HCT116 (cell line): ENCODE measurements around the gene C22orf39. TPM values are rescaled to one million over a fixed set of nuclear protein-coding genes. Genes with fewer than 3 reads are reported as not detected.

Experiments used
- ATAC-seq: fragments of 200-7000 bp; cut with Tn5 transposase; 2 replicates; pipeline ENCODE4 v1.9.1; 2020; ENCODE audit warnings: mild to moderate bottlenecking, moderate library complexity
- BruUV-seq: library from RNA; stranded (reverse); fragments of 400-500 nt; replicated peaks from 2 replicates; lab custom pipeline; 2021; lab: Mats Ljungman, UMichigan
- CTCF ChIA-PET: fragments of 300-600 bp; sonication (Branson Sonifier 250); formaldehyde crosslinking; loops from one replicate; lab custom pipeline; 2021; ENCODE audit warnings: antibody characterized with exemption; lab: Charles Lee
- POLR2A ChIA-PET: fragments of 300-600, 350-600 bp; sonication (Branson Sonifier 250); formaldehyde crosslinking; loops from one replicate; lab custom pipeline; 2021; ENCODE audit warnings: antibody characterized with exemption; lab: Charles Lee
- RAD21 ChIA-PET, 2 experiments: fragments of 300-600 bp; sonication (Branson Sonifier 250); formaldehyde crosslinking; loops; one replicate each; lab custom pipeline; 2023; ENCODE audit warnings: low total read pairs in 2 of 2; ENCODE audit not compliant: uncharacterized antibody in 2 of 2, unreplicated experiment in 2 of 2, low non-redundant PET in 1 of 2; lab: Charles Lee
- DNase-seq: peaks from one replicate; pipeline ENCODE4 v3.0.0-alpha.2; 2010; ENCODE audit warnings: low read depth, low spot score
- H2AFZ ChIP-seq: fragments of 200-600 bp; shearing (Covaris generic), sonication (generic); 2 replicates; pipeline ENCODE4 v1.6.1; 2017; ENCODE audit warnings: low read depth, mixed run types, mixed read lengths, antibody characterized with exemption, low read length; ENCODE audit not compliant: poor library complexity, severe bottlenecking
- H3K27ac ChIP-seq: 2 replicates; pipeline ENCODE4 v1.5.1; 2012; ENCODE audit warnings: low read depth, low read length
- H3K27me3 ChIP-seq: fragments of 200-600 bp; sonication (generic); 2 replicates; pipeline ENCODE4 v1.6.1; 2016; ENCODE audit warnings: mixed run types, low read length, mixed read lengths; ENCODE audit not compliant: insufficient read depth
- H3K36me3 ChIP-seq, 2 experiments: fragments of 200-500 bp in 1 of 2; fragments of 200-600 bp in 1 of 2; sonication (Bioruptor generic) in 1 of 2; sonication (generic) in 1 of 2; 2 replicates each; pipeline versions ENCODE4 v1.5.1 to v1.6.1; 2014 to 2016; ENCODE audit warnings: low read length in 2 of 2, inconsistent platforms in 1 of 2, mixed read lengths in 1 of 2, mixed run types in 1 of 2; ENCODE audit not compliant: insufficient read depth in 2 of 2, control insufficient read depth in 1 of 2
- H3K4me1 ChIP-seq, 2 experiments: fragments of 200-600 bp in 1 of 2; sonication (generic) in 1 of 2; 2 replicates each; pipeline versions ENCODE4 v1.5.1 to v1.6.1; 2012 to 2017; ENCODE audit warnings: low read length in 2 of 2, inconsistent platforms in 1 of 2, mild to moderate bottlenecking in 1 of 2, mixed read lengths in 1 of 2, mixed run types in 1 of 2, moderate library complexity in 1 of 2; ENCODE audit not compliant: insufficient read depth in 2 of 2, control insufficient read depth in 1 of 2
- H3K4me2 ChIP-seq: fragments of 200-600 bp; sonication (generic); 2 replicates; pipeline ENCODE4 v1.6.1; 2017; ENCODE audit warnings: mixed run types, low read length, mixed read lengths
- H3K4me3 ChIP-seq, 2 experiments: fragments of 200-600 bp in 1 of 2; sonication (generic) in 1 of 2; replicated peaks in 1 of 2; 2 replicates each; pipeline ENCODE4 v1.5.1; 2011 to 2016; ENCODE audit warnings: low read length in 2 of 2, control low read depth in 1 of 2, low read depth in 1 of 2, mild to moderate bottlenecking in 1 of 2, mixed read lengths in 1 of 2, mixed run types in 1 of 2
- H3K79me2 ChIP-seq: fragments of 200-600 bp; sonication (generic); 2 replicates; pipeline ENCODE4 v1.6.1; 2017; ENCODE audit warnings: mild to moderate bottlenecking, mixed run types, low read length, moderate library complexity, mixed read lengths; ENCODE audit not compliant: insufficient read depth
- H3K9ac ChIP-seq: fragments of 200-600 bp; sonication (generic); 2 replicates; pipeline ENCODE4 v1.6.1; 2016; ENCODE audit warnings: low read length, mixed read lengths
- H3K9me2 ChIP-seq: fragments of 200-600 bp; sonication (generic), shearing (Covaris generic); 2 replicates; pipeline ENCODE4 v1.6.1; 2017; ENCODE audit warnings: mixed run types, mild to moderate bottlenecking, moderate library complexity; ENCODE audit not compliant: insufficient read depth
- H3K9me3 ChIP-seq, 2 experiments: fragments of 200-500 bp in 1 of 2; fragments of 200-600 bp in 1 of 2; sonication (Bioruptor generic) in 1 of 2; sonication (generic) in 1 of 2; 2 replicates each; pipeline ENCODE4 v1.6.1; 2014 to 2017; ENCODE audit warnings: low read length in 2 of 2, mixed read lengths in 2 of 2, inconsistent platforms in 1 of 2, low read depth in 1 of 2, mild to moderate bottlenecking in 1 of 2, mixed run types in 1 of 2, moderate library complexity in 1 of 2; ENCODE audit not compliant: control insufficient read depth in 1 of 2, insufficient read depth in 1 of 2
- H4K20me1 ChIP-seq: fragments of 200-600 bp; sonication (generic), shearing (Covaris generic); 2 replicates; pipeline ENCODE4 v1.6.1; 2017; ENCODE audit warnings: mixed run types, mild to moderate bottlenecking, moderate library complexity; ENCODE audit not compliant: insufficient read depth
- ATF3 ChIP-seq: IDR thresholded peaks from 2 replicates; pipeline ENCODE4 v1.6.1; 2012
- CBX3 ChIP-seq: IDR thresholded peaks from 2 replicates; pipeline ENCODE4 v1.6.1; 2012; ENCODE audit warnings: low read depth
- CEBPB ChIP-seq: IDR thresholded peaks from 2 replicates; pipeline ENCODE4 v1.6.1; 2012; ENCODE audit warnings: low read depth
- CTCF ChIP-seq, 3 experiments: fragments of 200-600 bp in 1 of 3; sonication (generic) in 1 of 3; IDR thresholded peaks in 2 of 3; conservative IDR thresholded peaks in 1 of 3; 2 replicates each; pipeline ENCODE4 v1.5.1; 2012 to 2017; ENCODE audit warnings: low read depth in 2 of 3, low read length in 2 of 3, antibody characterized with exemption in 1 of 3, borderline replicate concordance in 1 of 3, control low read depth in 1 of 3, mild to moderate bottlenecking in 1 of 3, mixed read lengths in 1 of 3, mixed run types in 1 of 3, moderate library complexity in 1 of 3; ENCODE audit not compliant: insufficient read depth in 1 of 3
- ELF1 ChIP-seq: IDR thresholded peaks from 2 replicates; pipeline ENCODE4 v1.6.1; 2012; ENCODE audit warnings: low read depth, borderline replicate concordance
- EZH2phosphoT487 ChIP-seq: fragments of 200-600 bp; IDR thresholded peaks from 2 replicates; pipeline ENCODE4 v1.6.1; 2018; ENCODE audit warnings: antibody characterized with exemption, borderline replicate concordance
- FOSL1 ChIP-seq: IDR thresholded peaks from 2 replicates; pipeline ENCODE4 v1.6.1; 2012; ENCODE audit warnings: low read depth
- JUND ChIP-seq: IDR thresholded peaks from 2 replicates; pipeline ENCODE4 v1.6.1; 2012
- MAX ChIP-seq: IDR thresholded peaks from 2 replicates; pipeline ENCODE4 v1.6.1; 2012
- POLR2A ChIP-seq: IDR thresholded peaks from 2 replicates; pipeline ENCODE4 v1.7.0; 2011; ENCODE audit warnings: borderline replicate concordance; ENCODE audit not compliant: insufficient read depth, insufficient read length; ENCODE audit errors: extremely low read depth
- POLR2AphosphoS5 ChIP-seq: IDR thresholded peaks from 2 replicates; pipeline ENCODE4 v1.6.1; 2011; ENCODE audit warnings: mild to moderate bottlenecking, low read depth, low read length, moderate library complexity
- RAD21 ChIP-seq: IDR thresholded peaks from 2 replicates; pipeline ENCODE4 v1.6.1; 2012; ENCODE audit warnings: low read depth, mild to moderate bottlenecking
- REST ChIP-seq: IDR thresholded peaks from 2 replicates; pipeline ENCODE4 v1.6.1; 2012; ENCODE audit warnings: low read depth
- SIN3A ChIP-seq: IDR thresholded peaks from 2 replicates; pipeline ENCODE4 v1.6.1; 2012; ENCODE audit warnings: low read depth
- SP1 ChIP-seq: IDR thresholded peaks from 2 replicates; pipeline ENCODE4 v1.6.1; 2012; ENCODE audit warnings: low read depth
- TCF7L2 ChIP-seq: IDR thresholded peaks from 2 replicates; pipeline ENCODE4 v1.7.0; 2011; ENCODE audit warnings: borderline replicate concordance, inconsistent platforms; ENCODE audit not compliant: insufficient read depth, insufficient read length; ENCODE audit errors: extremely low read depth
- ZBTB33 ChIP-seq: IDR thresholded peaks from 2 replicates; pipeline ENCODE4 v1.6.1; 2011; ENCODE audit warnings: mild to moderate bottlenecking, low read length, moderate library complexity; ENCODE audit not compliant: insufficient replicate concordance; ENCODE audit errors: extremely low read depth
- ZNF274 ChIP-seq: fragments of 200-500 bp; sonication (Bioruptor generic); IDR thresholded peaks from 2 replicates; pipeline ENCODE4 v1.6.1; 2014; ENCODE audit warnings: mild to moderate bottlenecking, low read depth, low read length, inconsistent platforms
- intact Hi-C: fragments of 100-400 bp; cut with micrococcal nuclease; formaldehyde crosslinking; loops from 2 replicates; pipeline ENCODE4 v1.10.0; 2022
- total RNA-seq: library from RNA; stranded (reverse); gene quantifications from one replicate; pipeline ENCODE4 v1.2.1, GENCODE V29; 2021; ENCODE audit not compliant: unreplicated experiment

Gene C22orf39
- total RNA-seq, 1 experiment from 2014 or later = 17.7 TPM

- TF ChIP-seq REST = no peak
- no peak for TF ChIP-seq ZNF274
- TF ChIP-seq FOSL1 = no peak
- no peak for TF ChIP-seq ELF1
- no peak for TF ChIP-seq JUND
- TF ChIP-seq SP1 = no peak
- no peak for TF ChIP-seq ATF3
- TF ChIP-seq RAD21 = no peak
- TF ChIP-seq TCF7L2 = no peak
- TF ChIP-seq POLR2A = no peak
These were observed 21.9 kb upstream of the C22orf39 start (continued) for GRCh38 chr22:19469421-19469820.

- ChIA-PET RAD21 (no interaction called here), POLR2A (no interaction called here), CTCF (no interaction called here)
- Histone ChIP-seq H3K79me2 (peaks cover 35% of the 10 kb centered on the region), H3K36me3 (peaks cover 56 to 77% of the 10 kb centered on the region in 2 experiments), H3K4me2 (no peak overlapping the region), H3K27ac (no peak overlapping the region), H3K9ac (no peak overlapping the region), H3K9me2 (no peaks in the 10 kb centered on the region), H2AFZ (no peak overlapping the region), H3K4me3 (no peak overlapping the region), H3K4me1 (no peaks in the 10 kb centered on the region), H4K20me1 (no peaks in the 10 kb centered on the region), H3K27me3 (no peaks in the 10 kb centered on the region), H3K9me3 (no peaks in the 10 kb centered on the region)
- no peak for TF ChIP-seq FOSL1
- no peak for TF ChIP-seq MAX
- no peak for TF ChIP-seq RAD21
- no peak for TF ChIP-seq CBX3
- TF ChIP-seq POLR2AphosphoS5 = no peak
- TF ChIP-seq SP1 = no peak
- no peak for TF ChIP-seq TCF7L2
- no peak for TF ChIP-seq SIN3A
- TF ChIP-seq JUND = no peak
- no peak for TF ChIP-seq ZBTB33
- TF ChIP-seq EZH2phosphoT487 = no peak
- TF ChIP-seq ZNF274 = no peak
- no peak for TF ChIP-seq CEBPB
- no peak for TF ChIP-seq CTCF (IDR thresholded peaks at IDR 0.05 in 2 of 3, conservative IDR thresholded peaks at IDR 0.05 in 1 of 3; ENCODE audit: borderline replicate concordance in 1 of 3, insufficient read depth in 1 of 3, low read depth in 2 of 3, low read length in 2 of 3)
- ATAC-seq = no peak
- no peak for DNase-seq
- BruUV-seq = no TSS peak
- intact Hi-C loops = no loop called here
These were observed 20.4 kb upstream of the C22orf39 start for GRCh38 chr22:19467912-19468311.
